ENCODE data around the gene C1orf198.

The C1orf198 gene

GRCh38 chr1:230828421-230828820 lies 39.9 kb downstream of the C1orf198 start:
- DNase-seq: no peak

DNA sequence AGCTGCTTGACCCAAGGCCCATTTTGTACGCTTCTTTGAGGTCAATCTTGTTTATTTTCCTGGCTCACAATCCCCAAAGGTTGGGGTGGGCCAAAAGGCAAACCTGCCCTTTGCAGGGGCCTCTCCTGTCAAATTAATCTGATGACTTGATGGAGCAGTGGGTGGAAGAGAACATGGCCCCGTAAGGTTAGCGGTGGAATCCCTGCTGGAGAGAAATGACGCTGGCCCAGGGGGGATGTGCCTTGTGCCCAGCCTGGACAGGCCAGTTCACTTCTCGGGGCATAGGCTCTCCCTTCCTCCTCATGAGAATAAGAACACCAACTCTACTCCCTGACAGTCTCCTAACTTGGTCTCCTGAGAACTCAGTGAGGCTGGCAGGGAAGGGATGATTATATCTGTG lies 40.5 kb downstream of the C1orf198 start:
- DNase-seq: no peak

GRCh38 chr1:230827081-230827681 lies 41.1 kb downstream of the C1orf198 start:
- no peak for DNase-seq

- DNase-seq: no peak
Observed at GRCh38 chr1:230826166-230826875, 42.0 kb downstream of the C1orf198 start.

- DNase-seq: no peak
Observed at GRCh38 chr1:230825761-230826160, 42.6 kb downstream of the C1orf198 start.

DNA sequence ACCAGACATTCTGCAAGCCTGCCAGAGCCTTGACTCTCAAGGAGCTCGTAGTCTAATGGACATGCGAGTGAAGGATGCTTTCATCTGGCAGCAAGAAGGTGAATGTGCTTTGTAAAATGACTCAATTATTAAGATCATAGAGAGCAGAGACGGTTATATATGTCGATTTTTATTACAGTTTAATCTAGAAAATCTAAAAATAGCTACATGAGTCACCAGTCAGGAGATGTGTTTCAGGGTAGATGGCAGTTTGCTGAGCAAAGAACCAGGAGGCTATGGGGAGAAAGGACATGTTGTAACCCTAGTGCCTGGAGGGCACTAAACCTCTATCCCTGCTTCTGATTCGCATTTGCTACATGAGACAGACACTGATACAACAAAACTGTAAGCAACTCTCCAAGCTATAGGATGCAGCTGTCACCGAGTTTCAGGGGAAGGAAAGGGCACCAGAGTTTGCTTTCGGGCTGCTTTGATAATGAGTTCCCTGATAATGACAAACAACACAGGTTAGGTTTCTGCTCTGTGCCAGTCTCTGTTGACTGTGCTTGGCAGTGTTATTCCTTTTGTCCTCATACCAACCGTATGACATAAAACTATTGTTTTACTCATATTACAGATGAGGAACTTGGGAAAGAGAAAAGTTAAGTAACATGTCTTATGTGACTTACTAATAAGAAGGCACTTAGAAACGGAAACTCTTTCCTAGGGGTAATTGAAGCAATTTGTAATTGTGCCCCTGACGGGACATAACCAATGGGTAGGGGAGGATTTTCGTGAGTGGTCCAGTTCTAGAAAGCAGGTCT lies 43.2 kb downstream of the C1orf198 start:
- DNase-seq: no peak

DNA sequence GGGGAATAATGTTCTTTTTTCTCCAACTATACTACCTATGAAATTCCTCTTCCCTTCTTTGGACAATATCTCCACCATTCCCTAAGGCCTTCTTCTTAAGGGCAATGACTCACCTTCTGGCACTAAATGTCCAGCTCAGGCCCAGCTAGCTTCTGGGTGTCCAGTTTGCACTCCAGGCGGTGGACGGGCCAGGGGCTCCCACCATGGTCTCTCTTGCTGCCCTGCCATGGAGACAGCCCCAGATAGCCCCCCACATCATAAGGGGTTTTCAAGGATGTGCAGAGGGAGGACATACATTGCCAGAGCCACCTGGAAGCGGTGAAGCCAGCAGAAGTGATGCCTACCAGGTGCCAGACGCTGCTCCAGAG lies 43.8 kb downstream of the C1orf198 start:
- DNase-seq: no peak

- no peak for DNase-seq
Observed at GRCh38 chr1:230823931-230824381, 44.4 kb downstream of the C1orf198 start.

- DNase-seq: no peak
Observed at GRCh38 chr1:230823426-230823825, 44.9 kb downstream of the C1orf198 start.

DNA sequence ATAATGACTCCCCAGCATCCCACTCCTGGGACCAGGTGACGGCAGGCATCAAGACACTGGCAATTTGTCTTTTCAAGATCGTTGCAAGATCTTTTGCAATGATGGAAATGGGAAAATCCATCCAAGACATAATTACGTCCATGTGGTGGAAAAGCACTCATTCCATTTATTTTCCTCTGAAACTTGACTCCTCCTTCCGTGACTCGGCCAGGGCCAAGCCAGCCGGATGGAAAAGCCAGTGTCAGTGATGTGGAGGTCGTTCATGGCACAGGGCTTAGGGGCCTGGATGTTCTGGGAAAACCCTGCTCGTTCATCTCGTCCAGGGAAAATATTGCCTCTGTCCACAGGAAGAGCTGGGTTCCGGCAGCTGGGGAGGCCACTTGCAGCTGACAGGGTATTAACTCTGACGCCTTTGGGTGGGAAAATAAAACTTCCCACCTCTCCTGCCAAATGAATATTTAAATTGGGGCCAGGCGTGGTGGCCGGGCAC lies 46.2 kb downstream of the C1orf198 start:
- no peak for DNase-seq

DNA sequence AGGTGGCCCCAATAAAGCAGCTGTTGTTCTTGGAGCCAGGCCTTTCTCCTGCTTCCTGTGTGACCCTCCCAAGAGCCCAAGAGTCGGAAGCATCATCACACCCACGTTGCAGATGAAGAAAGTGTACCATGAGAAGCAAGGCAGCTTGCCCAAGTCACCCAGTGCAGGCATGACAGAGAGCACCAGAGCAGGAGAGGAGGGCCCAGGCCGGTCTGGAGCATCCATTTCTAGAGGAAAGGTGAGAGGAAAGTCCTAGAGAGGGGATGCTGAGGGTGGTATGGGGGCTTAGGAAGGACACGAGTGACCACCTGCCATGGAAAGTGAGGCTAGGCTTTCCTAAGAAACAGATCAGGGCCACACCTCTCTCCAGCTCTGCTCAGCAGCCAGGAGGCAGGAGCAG lies 47.0 kb downstream of the C1orf198 start:
- DNase-seq: no peak

DNA sequence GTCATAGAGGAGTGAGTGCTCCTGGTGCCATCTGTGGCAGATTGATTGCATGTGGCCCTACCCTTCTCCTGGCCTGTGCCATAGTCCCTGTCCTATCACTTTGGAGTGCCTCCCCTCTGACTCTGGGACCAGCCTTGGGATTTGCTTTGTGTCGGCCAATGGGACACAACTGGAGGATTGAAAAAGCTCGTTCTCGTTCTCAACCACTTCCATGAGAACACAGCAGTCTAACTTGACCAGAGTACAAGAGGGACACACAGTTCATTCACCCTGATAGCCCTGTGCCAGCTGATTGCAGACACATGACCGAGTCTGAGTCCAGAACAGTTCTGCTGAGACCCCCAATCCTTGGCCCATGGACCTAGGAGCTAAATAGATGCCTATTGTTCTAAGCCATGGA lies 47.8 kb downstream of the C1orf198 start:
- DNase-seq: no peak

DNA sequence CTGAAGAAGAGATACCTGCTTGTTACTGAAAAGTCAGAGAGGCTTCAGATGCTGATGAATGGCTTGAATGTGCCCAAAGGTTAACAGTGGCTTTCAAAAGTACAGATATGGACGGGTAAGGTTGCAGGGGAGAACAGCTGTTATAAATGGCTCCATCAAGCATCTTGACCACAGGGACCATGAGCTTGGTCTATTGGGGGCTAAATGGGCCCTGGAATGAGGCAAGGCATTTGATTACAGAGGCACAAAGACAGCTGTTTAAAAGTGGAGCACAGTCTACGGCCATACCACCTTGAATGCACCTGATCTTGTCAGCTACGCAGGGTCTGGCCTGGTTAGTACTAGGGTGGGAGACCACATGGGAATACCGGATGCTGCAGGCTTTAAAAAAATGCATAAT lies 48.3 kb downstream of the C1orf198 start:
- no peak for DNase-seq

GRCh38 chr1:230818901-230819300 lies 49.4 kb downstream of the C1orf198 start:
- DNase-seq: no peak

DNA sequence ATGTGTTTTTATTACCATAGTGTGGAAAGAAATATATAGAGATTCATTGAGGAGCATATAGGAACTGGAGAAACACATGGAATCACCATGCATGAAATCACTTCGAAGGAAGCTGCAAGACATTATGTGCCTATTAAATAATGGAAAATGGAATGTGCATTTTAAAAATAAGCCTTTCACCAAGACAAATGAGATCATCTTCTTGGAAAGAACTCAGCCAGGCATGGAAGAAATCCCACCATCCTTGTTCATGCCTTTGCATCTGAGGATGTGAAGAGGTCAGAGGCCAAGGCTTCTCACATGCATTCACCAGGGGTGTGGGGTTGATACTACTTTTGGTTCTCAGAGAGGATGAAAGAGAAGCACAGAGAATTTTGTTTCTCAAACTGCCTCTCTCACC lies 50.0 kb downstream of the C1orf198 start:
- no peak for DNase-seq

- no peak for DNase-seq
Observed at GRCh38 chr1:230816018-230816417, 52.3 kb downstream of the C1orf198 start.

GRCh38 chr1:230814949-230815692 lies 53.2 kb downstream of the C1orf198 start:
- no peak for DNase-seq

DNA sequence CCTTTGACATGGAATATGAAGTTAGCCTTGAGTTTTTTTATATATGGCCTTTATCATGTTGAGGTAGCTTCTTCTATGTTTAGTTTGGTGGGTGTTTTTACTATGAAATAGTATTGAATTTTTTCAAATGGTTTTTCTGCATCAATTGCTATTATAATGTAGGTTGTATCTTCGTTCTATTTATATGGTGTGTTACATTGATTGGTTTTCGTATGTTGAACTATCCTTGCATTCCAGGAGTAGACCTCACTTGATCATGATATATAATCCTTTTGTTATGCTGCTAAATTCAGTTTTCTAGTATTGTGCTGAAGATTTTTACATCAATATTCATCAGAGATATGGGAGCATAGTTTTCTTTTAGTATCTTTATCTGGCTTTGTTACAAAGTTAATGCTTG lies 55.8 kb downstream of the C1orf198 start:
- no peak for DNase-seq

GRCh38 chr1:230809256-230809990 lies 58.9 kb downstream of the C1orf198 start:
- DNase-seq: no peak

- DNase-seq: no peak
Observed at GRCh38 chr1:230808281-230808872, 59.9 kb downstream of the C1orf198 start.

- no peak for DNase-seq
Observed at GRCh38 chr1:230807561-230808280, 60.6 kb downstream of the C1orf198 start.
